ENCODE measurements around the gene IFT122. TPM values are rescaled to one million over a fixed set of nuclear protein-coding genes. Genes with fewer than 3 reads are reported as not detected.

IFT122 gene
- total and polyA plus RNA-seq, 2 of the 4 experiments (the other 2 are of a cell fraction) = 16.8 to 28.0 TPM

DNA sequence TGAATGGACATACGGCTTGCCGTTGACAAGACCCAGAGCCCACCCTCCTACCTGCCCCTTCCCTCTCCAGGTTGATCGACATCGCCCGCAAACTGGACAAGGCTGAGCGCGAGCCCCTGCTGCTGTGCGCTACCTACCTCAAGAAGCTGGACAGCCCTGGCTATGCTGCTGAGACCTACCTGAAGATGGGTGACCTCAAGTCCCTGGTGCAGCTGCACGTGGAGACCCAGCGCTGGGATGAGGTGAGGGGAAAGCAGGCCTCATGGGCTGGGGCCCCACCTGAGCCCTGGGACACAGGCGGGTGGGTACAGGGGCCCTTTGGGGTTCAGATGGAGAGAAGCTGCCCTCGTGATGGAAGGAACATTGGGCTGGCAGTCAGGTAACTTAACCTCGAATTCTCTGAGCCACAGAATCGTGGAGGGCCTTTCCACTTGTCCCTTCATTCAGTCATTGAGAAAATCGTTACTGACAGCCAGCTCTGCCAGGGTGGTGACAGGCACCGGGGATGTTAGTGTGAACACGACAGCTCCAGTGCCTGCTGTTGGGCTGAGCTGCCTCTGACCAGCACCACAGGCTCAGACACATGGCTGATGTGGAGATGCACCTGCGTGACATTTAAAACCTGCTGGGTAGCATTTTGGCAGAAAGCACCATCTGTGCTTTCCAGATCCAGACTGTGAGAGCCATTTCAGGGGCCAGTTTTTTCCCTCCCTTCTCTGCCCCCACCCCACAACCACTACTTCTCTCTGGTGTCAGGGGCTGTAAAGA, 62.8 kb downstream of the IFT122 start:
- Histone ChIP-seq H4K20me1 (ENCODE audit: insufficient read depth, low read length) (no peaks in the 10 kb centered on the region), H3K27me3 (ENCODE audit: control insufficient read depth, insufficient read depth, low read length) (no peaks in the 10 kb centered on the region), H3K4me1 (ENCODE audit: control insufficient read depth, insufficient read depth, low read length) (peaks cover 13% of the 10 kb centered on the region), H2AK5ac (ENCODE audit: low read depth, low read length) (no peak overlapping the region), H2BK5ac (ENCODE audit: low read depth, low read length, poor library complexity, severe bottlenecking) (no peak overlapping the region), H4K5ac (ENCODE audit: low read depth, low read length) (no peak overlapping the region), H3K36me3 (ENCODE audit: control insufficient read depth, insufficient read depth, low read length) (peaks cover 9% of the 10 kb centered on the region), H3K79me1 (ENCODE audit: low read depth in 1 of 2, low read length in 2 of 2) (no peaks in the 10 kb centered on the region), H2BK15ac (ENCODE audit: low read depth, low read length) (no peak overlapping the region), H3K4me3 (ENCODE audit: insufficient read depth, low read depth, low read length) (no peak overlapping the region), H2AFZ (replicated peaks; ENCODE audit: low read length, poor library complexity) (no peak overlapping the region), H2AK9ac (replicated peaks; ENCODE audit: low read depth, low read length, poor library complexity) (no peak overlapping the region), H3K4ac (ENCODE audit: low read depth, low read length) (no peak overlapping the region), H2BK120ac (ENCODE audit: low read depth, low read length) (no peak overlapping the region), H3K27ac (ENCODE audit: insufficient read depth, low read length) (no peak overlapping the region), H3K56ac (ENCODE audit: extremely low read depth, insufficient read depth, low read length) (no peak overlapping the region), H4K8ac (ENCODE audit: low read depth in 2 of 2, low read length in 2 of 2) (no peak overlapping the region), H3K9me3 (ENCODE audit: control insufficient read depth, insufficient read depth, low read length) (no peaks in the 10 kb centered on the region), H3K4me2 (ENCODE audit: low read depth, low read length) (no peak overlapping the region), H2BK20ac (ENCODE audit: low read depth, low read length) (no peak overlapping the region), H4K91ac (ENCODE audit: insufficient read depth, low read depth, low read length) (no peak overlapping the region), H3K23ac (ENCODE audit: low read depth, low read length) (no peak overlapping the region), H3K14ac (replicated peaks; ENCODE audit: low read depth, low read length) (no peak overlapping the region), H3K18ac (ENCODE audit: low read depth, low read length) (no peak overlapping the region), H3K9me1 (ENCODE audit: insufficient read depth, low read length) (peaks cover 12% of the 10 kb centered on the region; the same call in 1 of the 2 replicates), H3K9ac (ENCODE audit: low read depth, low read length) (no peak overlapping the region)
- intact Hi-C loops (cut with micrococcal nuclease) = no loop called here
- 95% methylated on average over 11 of the region's 18 CpGs; no CpG with 5 or more reads in 1 of the 2 experiments for WGBS, 2 experiments (ENCODE audit: extremely low coverage in 2 of 2, insufficient read length in 1 of 2)
- ATAC-seq (ENCODE audit: low read depth) = no peak
- ChIA-PET CTCF (no interaction called here), POLR2A (ENCODE audit: unreplicated experiment) (no interaction called here)
- TF ChIP-seq RCOR1 (IDR thresholded peaks at IDR 0.05; ENCODE audit: insufficient replicate concordance, low read length) = no peak
- no peak for TF ChIP-seq MAFK (IDR thresholded peaks at IDR 0.05; ENCODE audit: low read depth, low read length)
- TF ChIP-seq, protein P1, sequence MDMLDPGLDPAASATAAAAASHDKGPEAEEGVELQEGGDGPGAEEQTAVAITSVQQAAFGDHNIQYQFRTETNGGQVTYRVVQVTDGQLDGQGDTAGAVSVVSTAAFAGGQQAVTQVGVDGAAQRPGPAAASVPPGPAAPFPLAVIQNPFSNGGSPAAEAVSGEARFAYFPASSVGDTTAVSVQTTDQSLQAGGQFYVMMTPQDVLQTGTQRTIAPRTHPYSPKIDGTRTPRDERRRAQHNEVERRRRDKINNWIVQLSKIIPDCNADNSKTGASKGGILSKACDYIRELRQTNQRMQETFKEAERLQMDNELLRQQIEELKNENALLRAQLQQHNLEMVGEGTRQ (IDR thresholded peaks at IDR 0.05; ENCODE audit: low read depth, low read length) = no peak
- TF ChIP-seq RAD21 (IDR thresholded peaks at IDR 0.05; ENCODE audit: low read length) = no peak
- TF ChIP-seq SMC3 (IDR thresholded peaks at IDR 0.05; ENCODE audit: low read depth, low read length) = no peak
- TF ChIP-seq NFE2L2 (IDR thresholded peaks at IDR 0.05; ENCODE audit: low read depth, low read length) = no peak
- in situ Hi-C loops (cut with MboI; ENCODE audit: low sequenced_read_pairs) = no loop called here
- DNase-seq = no peak
- dilution Hi-C loops (cut with HindIII; ENCODE audit: low sequenced_read_pairs, unreplicated experiment) = no loop called here
- no TSS peak for BruUV-seq (replicated peaks)

All from IMR-90 (cell line).